ENCODE data around the gene ZC3H6.

GRCh38 chr2:112296407-112296806 is 21.0 kb downstream of the ZC3H6 start:
- no peak for TF ChIP-seq CTCF (tag by site-specific recombination; IDR thresholded peaks at IDR 0.05)
- no peak for TF ChIP-seq SETDB1 (IDR thresholded peaks at IDR 0.05; ENCODE audit: insufficient read length, low read length)

Measured in HEK293 (cell line).